Measurements from ENCODE around the gene MLF1. TPM values are rescaled to one million over a fixed set of nuclear protein-coding genes. Genes with fewer than 3 reads are reported as not detected.

The MLF1 gene
- total RNA-seq, 1 experiment from 2014 or later = 22.3 TPM

DNA sequence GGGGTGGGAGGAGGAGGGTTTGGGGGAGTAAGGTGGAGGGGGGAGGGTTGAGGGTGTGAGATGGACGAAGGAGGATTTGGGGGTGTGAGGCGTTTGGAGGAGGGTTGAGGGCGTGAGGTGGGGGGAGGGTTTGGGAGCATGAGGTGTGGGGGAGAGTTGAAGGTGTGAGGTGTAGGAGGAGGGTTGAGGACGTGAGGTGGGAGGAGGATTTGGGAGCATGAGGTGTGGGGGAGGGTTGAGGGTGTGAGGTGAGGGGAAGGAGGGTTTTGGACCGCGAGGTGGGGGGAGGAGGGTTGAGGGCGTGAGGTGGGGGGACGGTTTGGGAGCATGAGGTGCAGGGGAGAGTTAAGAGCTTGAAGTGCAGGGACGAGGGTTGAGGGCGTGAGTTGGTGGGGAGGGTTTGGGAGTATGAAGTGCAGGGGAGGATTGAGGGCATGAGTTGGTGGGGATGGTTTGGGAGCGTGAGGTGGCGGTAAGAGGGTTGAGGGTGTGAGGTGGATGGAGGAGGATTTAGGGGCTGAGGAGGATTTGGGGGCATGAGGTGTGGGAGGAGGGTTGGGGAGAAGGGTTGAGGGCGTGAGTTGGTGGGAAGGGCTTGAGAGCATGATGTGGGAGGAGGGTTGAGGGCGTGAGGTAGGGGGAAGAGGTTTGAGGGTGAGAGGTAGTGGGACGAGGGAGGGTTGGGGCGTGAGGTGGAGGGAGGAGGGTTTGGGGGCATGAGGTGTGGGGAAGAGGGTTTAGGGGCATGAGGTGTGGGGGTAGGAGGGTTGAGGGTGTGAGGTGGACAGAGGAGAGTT lies 1.2 kb downstream of the MLF1 start (continued):
- TF ChIP-seq, protein P1, sequence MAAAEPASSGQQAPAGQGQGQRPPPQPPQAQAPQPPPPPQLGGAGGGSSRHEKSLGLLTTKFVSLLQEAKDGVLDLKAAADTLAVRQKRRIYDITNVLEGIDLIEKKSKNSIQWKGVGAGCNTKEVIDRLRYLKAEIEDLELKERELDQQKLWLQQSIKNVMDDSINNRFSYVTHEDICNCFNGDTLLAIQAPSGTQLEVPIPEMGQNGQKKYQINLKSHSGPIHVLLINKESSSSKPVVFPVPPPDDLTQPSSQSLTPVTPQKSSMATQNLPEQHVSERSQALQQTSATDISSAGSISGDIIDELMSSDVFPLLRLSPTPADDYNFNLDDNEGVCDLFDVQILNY (CRISPR knock-in tag; IDR thresholded peaks at IDR 0.05) = no peak
- TF ChIP-seq ZNF423 (CRISPR knock-in tag; IDR thresholded peaks at IDR 0.05) (no peak), ELF4 (CRISPR knock-in tag; IDR thresholded peaks at IDR 0.05; ENCODE audit: low read depth) (no peak), TCF7 (CRISPR knock-in tag; IDR thresholded peaks at IDR 0.05; ENCODE audit: low read depth) (no peak)
- TF ChIP-seq, protein P2, sequence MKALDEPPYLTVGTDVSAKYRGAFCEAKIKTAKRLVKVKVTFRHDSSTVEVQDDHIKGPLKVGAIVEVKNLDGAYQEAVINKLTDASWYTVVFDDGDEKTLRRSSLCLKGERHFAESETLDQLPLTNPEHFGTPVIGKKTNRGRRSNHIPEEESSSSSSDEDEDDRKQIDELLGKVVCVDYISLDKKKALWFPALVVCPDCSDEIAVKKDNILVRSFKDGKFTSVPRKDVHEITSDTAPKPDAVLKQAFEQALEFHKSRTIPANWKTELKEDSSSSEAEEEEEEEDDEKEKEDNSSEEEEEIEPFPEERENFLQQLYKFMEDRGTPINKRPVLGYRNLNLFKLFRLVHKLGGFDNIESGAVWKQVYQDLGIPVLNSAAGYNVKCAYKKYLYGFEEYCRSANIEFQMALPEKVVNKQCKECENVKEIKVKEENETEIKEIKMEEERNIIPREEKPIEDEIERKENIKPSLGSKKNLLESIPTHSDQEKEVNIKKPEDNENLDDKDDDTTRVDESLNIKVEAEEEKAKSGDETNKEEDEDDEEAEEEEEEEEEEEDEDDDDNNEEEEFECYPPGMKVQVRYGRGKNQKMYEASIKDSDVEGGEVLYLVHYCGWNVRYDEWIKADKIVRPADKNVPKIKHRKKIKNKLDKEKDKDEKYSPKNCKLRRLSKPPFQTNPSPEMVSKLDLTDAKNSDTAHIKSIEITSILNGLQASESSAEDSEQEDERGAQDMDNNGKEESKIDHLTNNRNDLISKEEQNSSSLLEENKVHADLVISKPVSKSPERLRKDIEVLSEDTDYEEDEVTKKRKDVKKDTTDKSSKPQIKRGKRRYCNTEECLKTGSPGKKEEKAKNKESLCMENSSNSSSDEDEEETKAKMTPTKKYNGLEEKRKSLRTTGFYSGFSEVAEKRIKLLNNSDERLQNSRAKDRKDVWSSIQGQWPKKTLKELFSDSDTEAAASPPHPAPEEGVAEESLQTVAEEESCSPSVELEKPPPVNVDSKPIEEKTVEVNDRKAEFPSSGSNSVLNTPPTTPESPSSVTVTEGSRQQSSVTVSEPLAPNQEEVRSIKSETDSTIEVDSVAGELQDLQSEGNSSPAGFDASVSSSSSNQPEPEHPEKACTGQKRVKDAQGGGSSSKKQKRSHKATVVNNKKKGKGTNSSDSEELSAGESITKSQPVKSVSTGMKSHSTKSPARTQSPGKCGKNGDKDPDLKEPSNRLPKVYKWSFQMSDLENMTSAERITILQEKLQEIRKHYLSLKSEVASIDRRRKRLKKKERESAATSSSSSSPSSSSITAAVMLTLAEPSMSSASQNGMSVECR (CRISPR knock-in tag; IDR thresholded peaks at IDR 0.05; ENCODE audit: borderline replicate concordance) = no peak
- TF ChIP-seq, protein P3, sequence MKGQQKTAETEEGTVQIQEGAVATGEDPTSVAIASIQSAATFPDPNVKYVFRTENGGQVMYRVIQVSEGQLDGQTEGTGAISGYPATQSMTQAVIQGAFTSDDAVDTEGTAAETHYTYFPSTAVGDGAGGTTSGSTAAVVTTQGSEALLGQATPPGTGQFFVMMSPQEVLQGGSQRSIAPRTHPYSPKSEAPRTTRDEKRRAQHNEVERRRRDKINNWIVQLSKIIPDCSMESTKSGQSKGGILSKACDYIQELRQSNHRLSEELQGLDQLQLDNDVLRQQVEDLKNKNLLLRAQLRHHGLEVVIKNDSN (CRISPR knock-in tag; IDR thresholded peaks at IDR 0.05) = no peak
- TF ChIP-seq, protein P4, sequence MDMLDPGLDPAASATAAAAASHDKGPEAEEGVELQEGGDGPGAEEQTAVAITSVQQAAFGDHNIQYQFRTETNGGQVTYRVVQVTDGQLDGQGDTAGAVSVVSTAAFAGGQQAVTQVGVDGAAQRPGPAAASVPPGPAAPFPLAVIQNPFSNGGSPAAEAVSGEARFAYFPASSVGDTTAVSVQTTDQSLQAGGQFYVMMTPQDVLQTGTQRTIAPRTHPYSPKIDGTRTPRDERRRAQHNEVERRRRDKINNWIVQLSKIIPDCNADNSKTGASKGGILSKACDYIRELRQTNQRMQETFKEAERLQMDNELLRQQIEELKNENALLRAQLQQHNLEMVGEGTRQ (CRISPR knock-in tag; IDR thresholded peaks at IDR 0.05) = no peak

DNA sequence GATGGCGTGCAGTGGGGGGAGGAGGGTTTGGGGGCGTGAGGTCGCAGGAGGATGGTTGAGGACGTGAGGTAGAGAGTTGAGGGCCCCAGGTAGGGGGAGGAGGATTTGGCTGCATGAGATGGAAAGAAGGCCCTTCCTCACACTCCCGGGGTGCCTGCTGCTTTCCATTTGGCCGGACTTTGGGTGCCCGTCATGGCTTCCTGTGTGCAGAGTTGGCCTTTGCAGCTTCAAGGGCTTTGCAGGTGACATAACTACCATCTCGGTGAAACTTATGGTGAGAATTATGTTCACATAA lies 1.7 kb downstream of the MLF1 start:
- TF ChIP-seq ESRRA (CRISPR knock-in tag; IDR thresholded peaks at IDR 0.05; ENCODE audit: borderline replicate concordance) = no peak
- TF ChIP-seq CREM (CRISPR knock-in tag; IDR thresholded peaks at IDR 0.05) = no peak
- TF ChIP-seq, protein P5, sequence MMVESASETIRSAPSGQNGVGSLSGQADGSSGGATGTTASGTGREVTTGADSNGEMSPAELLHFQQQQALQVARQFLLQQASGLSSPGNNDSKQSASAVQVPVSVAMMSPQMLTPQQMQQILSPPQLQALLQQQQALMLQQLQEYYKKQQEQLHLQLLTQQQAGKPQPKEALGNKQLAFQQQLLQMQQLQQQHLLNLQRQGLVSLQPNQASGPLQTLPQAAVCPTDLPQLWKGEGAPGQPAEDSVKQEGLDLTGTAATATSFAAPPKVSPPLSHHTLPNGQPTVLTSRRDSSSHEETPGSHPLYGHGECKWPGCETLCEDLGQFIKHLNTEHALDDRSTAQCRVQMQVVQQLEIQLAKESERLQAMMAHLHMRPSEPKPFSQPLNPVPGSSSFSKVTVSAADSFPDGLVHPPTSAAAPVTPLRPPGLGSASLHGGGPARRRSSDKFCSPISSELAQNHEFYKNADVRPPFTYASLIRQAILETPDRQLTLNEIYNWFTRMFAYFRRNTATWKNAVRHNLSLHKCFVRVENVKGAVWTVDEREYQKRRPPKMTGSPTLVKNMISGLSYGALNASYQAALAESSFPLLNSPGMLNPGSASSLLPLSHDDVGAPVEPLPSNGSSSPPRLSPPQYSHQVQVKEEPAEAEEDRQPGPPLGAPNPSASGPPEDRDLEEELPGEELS (CRISPR knock-in tag; IDR thresholded peaks at IDR 0.05) = no peak
- no peak for TF ChIP-seq TEAD1 (CRISPR knock-in tag; IDR thresholded peaks at IDR 0.05)
- TF ChIP-seq ELF4 (CRISPR knock-in tag; IDR thresholded peaks at IDR 0.05; ENCODE audit: low read depth) = no peak
- POLR2A ChIA-PET = no interaction called here
- Mint-ChIP-seq H3K9me3 (no peaks in the 10 kb centered on the region), H3K36me3 (no peaks in the 10 kb centered on the region), H3K4me3 (no peak overlapping the region), H3K27ac (no peak overlapping the region), H3K27me3 (ENCODE audit: low read depth) (peaks cover 43% of the 10 kb centered on the region), H3K4me1 (peaks cover 28% of the 10 kb centered on the region)
- ATAC-seq (no peak), DNase-seq (ENCODE audit: low spot score) (no peak)
- CTCF ChIA-PET = interaction anchor here (0.7 kb wide), 1 partner anchor 71 kb away, joined by 3 read pairs; no protein-coding TSS in a partner anchor

DNA sequence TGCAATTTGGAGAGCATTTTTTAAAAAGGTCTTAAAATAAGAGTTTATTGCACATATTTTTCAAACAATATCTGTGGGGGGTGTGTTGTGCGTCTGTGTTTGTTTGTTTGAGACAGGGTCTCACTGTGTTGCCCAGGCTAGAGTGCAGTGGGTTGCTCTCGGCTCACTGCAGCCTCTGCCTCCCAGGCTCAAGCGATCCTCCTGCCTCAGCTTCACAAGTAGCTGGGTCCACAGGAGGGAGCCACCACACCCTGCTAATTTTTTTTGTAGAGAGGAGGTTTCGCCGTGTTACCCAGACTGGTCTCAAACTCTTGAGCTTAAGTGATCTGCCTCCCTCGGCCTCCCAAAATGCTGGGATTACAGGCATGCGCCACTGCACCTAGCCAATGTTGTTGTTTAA lies 2.7 kb downstream of the MLF1 start:
- peak; percentile 97 for TF ChIP-seq ZNF121 (CRISPR knock-in tag; IDR thresholded peaks at IDR 0.05)
- TF ChIP-seq GTF2I (CRISPR knock-in tag; conservative IDR thresholded peaks at IDR 0.05) = peak; percentile 74; the same call in 1 of the 2 replicates
- TF ChIP-seq, protein P6, sequence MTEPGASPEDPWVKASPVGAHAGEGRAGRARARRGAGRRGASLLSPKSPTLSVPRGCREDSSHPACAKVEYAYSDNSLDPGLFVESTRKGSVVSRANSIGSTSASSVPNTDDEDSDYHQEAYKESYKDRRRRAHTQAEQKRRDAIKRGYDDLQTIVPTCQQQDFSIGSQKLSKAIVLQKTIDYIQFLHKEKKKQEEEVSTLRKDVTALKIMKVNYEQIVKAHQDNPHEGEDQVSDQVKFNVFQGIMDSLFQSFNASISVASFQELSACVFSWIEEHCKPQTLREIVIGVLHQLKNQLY (CRISPR knock-in tag; IDR thresholded peaks at IDR 0.05) = no peak
- peaks cover 38% of the 10 kb centered on the region for H3K27me3 Mint-ChIP-seq (ENCODE audit: low read depth)
- H3K9me3 Mint-ChIP-seq = no peaks in the 10 kb centered on the region
- ChIA-PET POLR2A (no interaction called here), CTCF (interaction anchor here (1.0 to 1.3 kb wide), 2 partner anchors 17 to 70 kb away, joined by 3 to 9 read pairs; partner anchors contain the start of gene GFM1)
- no peaks in the 10 kb centered on the region for H3K36me3 Mint-ChIP-seq
- H3K4me3 Mint-ChIP-seq = no peak overlapping the region
- DNase-seq (ENCODE audit: low spot score) (peak; percentile 13), ATAC-seq (peak; percentile 20; the same call in 1 of the 2 replicates)
- no peak overlapping the region for H3K27ac Mint-ChIP-seq
- H3K4me1 Mint-ChIP-seq = peaks cover 28% of the 10 kb centered on the region

Data from WTC11 (cell line).